ENCODE results near the gene QRICH2. TPM values are rescaled to one million over a fixed set of nuclear protein-coding genes. Genes with fewer than 3 reads are reported as not detected.
"Not testable (repeated sequence)": the region's sequence is repeated elsewhere in the genome, so short reads cannot be mapped to it uniquely, and the experiment has no call there.

The QRICH2 gene, protein sequence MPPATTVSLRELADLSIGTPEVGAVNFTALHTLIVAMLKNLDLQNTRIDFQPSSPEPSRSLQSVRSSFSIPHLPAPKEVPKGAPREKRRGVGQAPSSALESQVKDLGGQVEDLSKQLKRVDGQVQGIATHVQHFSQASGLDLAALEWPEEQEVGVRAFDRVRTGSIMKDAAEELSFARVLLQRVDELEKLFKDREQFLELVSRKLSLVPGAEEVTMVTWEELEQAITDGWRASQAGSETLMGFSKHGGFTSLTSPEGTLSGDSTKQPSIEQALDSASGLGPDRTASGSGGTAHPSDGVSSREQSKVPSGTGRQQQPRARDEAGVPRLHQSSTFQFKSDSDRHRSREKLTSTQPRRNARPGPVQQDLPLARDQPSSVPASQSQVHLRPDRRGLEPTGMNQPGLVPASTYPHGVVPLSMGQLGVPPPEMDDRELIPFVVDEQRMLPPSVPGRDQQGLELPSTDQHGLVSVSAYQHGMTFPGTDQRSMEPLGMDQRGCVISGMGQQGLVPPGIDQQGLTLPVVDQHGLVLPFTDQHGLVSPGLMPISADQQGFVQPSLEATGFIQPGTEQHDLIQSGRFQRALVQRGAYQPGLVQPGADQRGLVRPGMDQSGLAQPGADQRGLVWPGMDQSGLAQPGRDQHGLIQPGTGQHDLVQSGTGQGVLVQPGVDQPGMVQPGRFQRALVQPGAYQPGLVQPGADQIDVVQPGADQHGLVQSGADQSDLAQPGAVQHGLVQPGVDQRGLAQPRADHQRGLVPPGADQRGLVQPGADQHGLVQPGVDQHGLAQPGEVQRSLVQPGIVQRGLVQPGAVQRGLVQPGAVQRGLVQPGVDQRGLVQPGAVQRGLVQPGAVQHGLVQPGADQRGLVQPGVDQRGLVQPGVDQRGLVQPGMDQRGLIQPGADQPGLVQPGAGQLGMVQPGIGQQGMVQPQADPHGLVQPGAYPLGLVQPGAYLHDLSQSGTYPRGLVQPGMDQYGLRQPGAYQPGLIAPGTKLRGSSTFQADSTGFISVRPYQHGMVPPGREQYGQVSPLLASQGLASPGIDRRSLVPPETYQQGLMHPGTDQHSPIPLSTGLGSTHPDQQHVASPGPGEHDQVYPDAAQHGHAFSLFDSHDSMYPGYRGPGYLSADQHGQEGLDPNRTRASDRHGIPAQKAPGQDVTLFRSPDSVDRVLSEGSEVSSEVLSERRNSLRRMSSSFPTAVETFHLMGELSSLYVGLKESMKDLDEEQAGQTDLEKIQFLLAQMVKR (N-terminal part only)
- 2.6 TPM for total RNA-seq
- long read RNA-seq, partial matches to known transcripts, result 3 of 3 reads
- long read RNA-seq, other reads (novel, unspliced or antisense), result 0 of 3 reads

DNA sequence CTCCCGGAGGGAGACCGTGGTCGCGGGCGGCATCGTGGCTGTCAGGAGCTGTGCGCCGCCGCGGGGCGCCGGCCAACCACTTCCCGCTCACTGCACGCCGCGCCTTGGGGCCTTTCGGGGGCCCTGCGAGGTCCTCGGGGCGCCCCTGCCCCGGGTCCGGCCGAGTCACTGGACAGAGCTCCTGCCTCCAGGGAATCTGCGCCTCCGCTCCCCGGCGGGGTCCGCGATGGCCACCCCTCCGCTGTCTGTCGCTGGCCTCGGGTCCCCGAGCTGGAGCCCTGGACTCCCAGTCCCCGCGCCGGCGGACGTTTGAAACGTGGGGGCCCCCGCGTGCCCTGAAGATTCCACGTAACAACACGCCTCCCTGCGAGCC, at the start of gene QRICH2:
QRICH2 (minus strand) TSS at position 311 of the 373 bp plus-strand sequence; CDS start at position 33, 278 bp downstream.
- intact Hi-C loops (cut with DNase I), result no loop called here
- no peak for ATAC-seq (ENCODE audit: poor library complexity)

GRCh38 chr17:76357597-76358158, 49.6 kb upstream of the QRICH2 start:
- intact Hi-C loops (cut with DNase I), result no loop called here
- ATAC-seq (ENCODE audit: poor library complexity) (no peak), DNase-seq (no peak)

More for the DNA sequence above, at the start of gene QRICH2:
- DNase-seq, result no peak

GRCh38 chr17:76356803-76357456, 48.9 kb upstream of the QRICH2 start:
- ATAC-seq (ENCODE audit: poor library complexity) (no peak), DNase-seq (no peak)
- intact Hi-C loops (cut with DNase I), result no loop called here

GRCh38 chr17:76354747-76355310, 46.8 kb upstream of the QRICH2 start:
- DNase-seq, result no peak
- intact Hi-C loops (cut with DNase I), result no loop called here
- no peak for ATAC-seq (ENCODE audit: poor library complexity)

- intact Hi-C loops (cut with DNase I), result no loop called here
- ATAC-seq (ENCODE audit: poor library complexity) (no peak), DNase-seq (peak; percentile 51)
These were observed 46.2 kb upstream of the QRICH2 start for GRCh38 chr17:76354317-76354729.

DNA sequence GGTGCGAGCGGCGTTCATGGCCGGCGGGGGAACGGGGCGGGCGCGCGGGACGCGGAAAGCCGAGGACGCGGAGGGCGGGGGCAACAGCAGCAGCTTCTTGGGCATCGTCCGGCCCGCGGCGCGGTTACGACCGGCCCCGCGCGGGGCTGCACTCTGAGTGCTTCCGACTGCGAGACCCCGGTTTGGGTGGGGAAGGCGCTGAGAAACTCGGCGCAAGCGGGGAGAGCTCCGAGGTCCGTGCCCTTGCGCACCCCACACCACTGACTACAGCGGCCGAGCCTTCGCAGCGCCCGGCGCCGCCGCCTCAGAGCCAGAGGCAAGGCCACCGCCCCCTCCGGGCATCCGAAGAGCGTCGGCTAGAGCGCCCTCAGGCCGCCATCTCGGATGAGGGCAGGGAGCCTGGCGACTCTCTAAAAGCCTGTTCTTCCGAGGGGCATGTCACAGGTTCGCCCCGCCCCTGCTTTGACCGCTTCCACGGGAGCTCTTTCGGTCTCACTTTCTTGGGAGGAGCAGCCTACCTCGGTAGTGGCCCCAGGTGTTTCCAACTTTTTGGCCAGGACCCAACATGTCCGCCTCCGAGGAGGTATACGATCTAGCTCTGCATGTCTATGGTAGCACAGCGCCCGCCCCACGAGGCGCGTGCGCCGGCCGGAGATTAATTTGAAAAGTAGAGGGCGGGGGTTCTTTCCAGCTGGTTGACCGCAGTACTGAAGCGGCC, 45.7 kb upstream of the QRICH2 start, which contains the start of gene PRPSAP1:
PRPSAP1 (minus strand) TSS at position 318 of the 718 bp plus-strand sequence; CDS start at position 105, 213 bp downstream.
- intact Hi-C loops (cut with DNase I), result no loop called here
- ATAC-seq (ENCODE audit: poor library complexity), result peak; percentile 99
- DNase-seq, result peak; percentile 93

- DNase-seq (peak; percentile 53), ATAC-seq (ENCODE audit: poor library complexity) (peak; percentile 33)
- intact Hi-C loops (cut with DNase I), result no loop called here
These were observed 45.0 kb upstream of the QRICH2 start for GRCh38 chr17:76353004-76353598.

DNA sequence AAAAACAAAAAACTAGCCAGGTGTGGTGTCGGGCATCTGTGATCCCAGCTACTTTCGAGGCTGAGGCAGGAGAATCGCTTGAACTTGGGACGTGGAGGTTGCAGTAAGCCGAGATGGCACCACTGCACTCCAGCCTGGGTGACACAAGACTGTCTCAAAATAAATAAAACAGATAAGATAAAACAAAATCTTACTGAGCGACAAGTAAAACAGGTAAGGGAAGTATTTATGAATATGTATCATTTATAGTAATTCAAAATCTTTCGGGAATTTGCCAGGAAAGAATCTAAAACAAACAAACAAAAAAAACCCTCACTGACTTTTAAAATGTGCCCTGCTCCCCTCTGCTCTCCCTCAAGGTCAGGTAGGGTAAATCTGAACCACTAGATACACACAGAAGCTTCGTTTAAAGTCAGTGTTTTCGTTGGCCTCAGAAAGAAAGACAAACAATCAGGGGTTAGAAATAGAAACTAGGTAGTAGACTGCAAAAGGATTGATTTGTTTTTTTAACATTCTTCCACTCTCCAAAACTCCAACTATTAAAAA, 43.5 kb upstream of the QRICH2 start:
- intact Hi-C loops (cut with DNase I), result no loop called here
- DNase-seq, result no peak
- no peak for ATAC-seq (ENCODE audit: poor library complexity)

DNA sequence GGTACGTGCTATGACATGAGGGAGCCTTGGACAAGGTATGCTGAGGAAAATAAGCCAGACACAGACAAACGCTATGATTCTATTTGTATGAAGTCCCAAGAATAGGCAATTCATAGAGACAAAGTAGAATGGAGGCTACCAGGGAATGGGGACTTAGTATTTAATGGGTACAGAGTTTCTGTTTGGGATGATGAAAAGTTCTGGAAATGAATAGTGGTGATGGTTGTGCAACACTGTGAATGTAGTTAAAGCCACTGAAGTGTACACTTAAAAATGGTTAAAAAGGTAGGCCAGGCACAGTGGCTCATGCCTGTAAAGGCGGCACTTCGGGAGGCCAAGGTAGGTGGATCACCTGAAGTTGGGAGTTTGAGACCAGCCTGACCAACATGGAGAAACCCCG, 42.4 kb upstream of the QRICH2 start:
- DNase-seq, result no peak
- no peak for ATAC-seq (ENCODE audit: poor library complexity)
- intact Hi-C loops (cut with DNase I), result no loop called here

GRCh38 chr17:76346936-76347335, 38.9 kb upstream of the QRICH2 start:
- DNase-seq; ATAC-seq (ENCODE audit: poor library complexity); intact Hi-C loops (cut with DNase I): not testable (repeated sequence)

GRCh38 chr17:76345377-76345974, 37.4 kb upstream of the QRICH2 start:
- ATAC-seq (ENCODE audit: poor library complexity) (no peak), DNase-seq (no peak)
- intact Hi-C loops (cut with DNase I), result no loop called here

GRCh38 chr17:76343106-76343505, 35.0 kb upstream of the QRICH2 start:
- ATAC-seq (ENCODE audit: poor library complexity) (no peak), DNase-seq (no peak)
- intact Hi-C loops (cut with DNase I), result no loop called here

DNA sequence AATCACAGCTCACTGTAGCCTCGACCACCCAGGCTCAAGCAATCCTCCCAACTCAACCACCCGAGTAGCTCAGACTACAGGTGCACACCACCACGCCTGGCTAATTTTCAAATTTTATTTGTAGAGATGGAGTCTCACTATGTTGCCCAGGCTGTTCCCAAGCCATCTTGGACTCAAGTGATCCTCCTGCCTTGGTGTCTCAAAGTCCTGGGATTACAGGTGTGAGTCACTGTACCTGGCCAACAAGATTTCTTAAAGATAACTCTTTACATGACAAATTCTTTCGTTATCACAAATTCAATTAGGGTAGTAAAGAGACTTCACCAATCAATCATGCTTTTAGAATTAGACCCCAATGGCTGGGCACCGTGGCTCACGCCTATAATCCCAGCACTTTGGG, 33.2 kb upstream of the QRICH2 start:
- intact Hi-C loops (cut with DNase I), result no loop called here
- ATAC-seq (ENCODE audit: poor library complexity) (no peak), DNase-seq (no peak)

GRCh38 chr17:76337413-76337777, 29.3 kb upstream of the QRICH2 start:
- intact Hi-C loops (cut with DNase I), result no loop called here
- no peak for DNase-seq
- no peak for ATAC-seq (ENCODE audit: poor library complexity)

DNA sequence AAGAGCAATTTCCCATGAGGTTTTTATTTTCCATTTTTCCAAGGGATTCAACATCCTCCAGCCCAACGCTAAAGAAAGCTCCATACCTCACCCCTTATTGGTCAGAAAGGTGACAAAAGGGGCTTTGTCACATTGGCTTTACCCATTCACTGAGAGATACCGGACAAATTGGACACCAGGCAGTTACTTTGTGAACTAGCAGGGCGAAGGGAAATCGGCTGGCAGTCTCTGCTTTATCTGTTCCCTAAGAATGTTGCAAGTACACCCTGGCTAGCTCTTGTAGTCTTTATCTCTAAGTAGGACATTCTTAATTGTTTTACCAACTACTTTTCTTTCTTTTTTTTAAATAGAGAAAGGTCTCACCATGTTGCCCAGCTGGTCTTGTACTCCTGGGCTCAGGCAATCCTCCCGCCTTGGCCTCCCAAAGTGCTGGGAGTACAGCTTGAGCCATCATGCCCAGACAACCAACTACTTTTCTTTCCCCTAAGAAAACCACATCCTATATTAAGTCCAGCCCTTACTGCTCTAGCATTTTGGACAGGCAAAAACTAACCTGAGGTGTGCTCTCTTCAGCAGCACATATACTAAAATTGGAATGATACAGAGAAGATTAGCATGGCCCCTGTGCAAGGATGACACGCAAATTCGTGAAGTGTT, 28.8 kb upstream of the QRICH2 start:
- intact Hi-C loops (cut with DNase I), result no loop called here
- DNase-seq (no peak), ATAC-seq (ENCODE audit: poor library complexity) (no peak)

Measured in Right ventricle myocardium superior (tissue), 1 donor.